Measurements from ENCODE around the gene MOV10.

The MOV10 gene

GRCh38 chr1:112692681-112693080, 18.2 kb downstream of the MOV10 start:
- Mint-ChIP-seq H3K4me3 (no peak overlapping the region), H3K36me3 (ENCODE audit: low read depth) (peaks cover 54% of the 10 kb centered on the region), H3K4me1 (peaks cover 17% of the 10 kb centered on the region), H3K9me3 (no peaks in the 10 kb centered on the region), H3K27ac (peak overlapping the region; percentile 68), H3K27me3 (ENCODE audit: low read depth, poor library complexity) (peaks cover 2% of the 10 kb centered on the region)
- no peak for DNase-seq
- TF ChIP-seq CTCF (IDR thresholded peaks at IDR 0.05), result no peak

GRCh38 chr1:112693821-112694220, 19.4 kb downstream of the MOV10 start:
- Mint-ChIP-seq H3K4me3 (no peak overlapping the region), H3K27me3 (ENCODE audit: low read depth, poor library complexity) (peaks cover 4% of the 10 kb centered on the region), H3K27ac (no peak overlapping the region), H3K36me3 (ENCODE audit: low read depth) (peaks cover 55% of the 10 kb centered on the region), H3K9me3 (no peaks in the 10 kb centered on the region), H3K4me1 (peaks cover 15% of the 10 kb centered on the region)
- no peak for DNase-seq
- no peak for TF ChIP-seq CTCF (IDR thresholded peaks at IDR 0.05)

GRCh38 chr1:112694363-112694929, 20.0 kb downstream of the MOV10 start:
- H3K27ac Mint-ChIP-seq, result no peak overlapping the region
- no peak for TF ChIP-seq CTCF (IDR thresholded peaks at IDR 0.05)
- DNase-seq, result no peak

GRCh38 chr1:112695276-112695675, 20.8 kb downstream of the MOV10 start:
- Mint-ChIP-seq H3K27ac (peak overlapping the region; percentile 39), H3K4me3 (no peak overlapping the region), H3K4me1 (peaks cover 25% of the 10 kb centered on the region), H3K36me3 (ENCODE audit: low read depth) (peaks cover 57% of the 10 kb centered on the region), H3K27me3 (ENCODE audit: low read depth, poor library complexity) (peaks cover 4% of the 10 kb centered on the region), H3K9me3 (no peaks in the 10 kb centered on the region)
- DNase-seq, result no peak
- TF ChIP-seq CTCF (IDR thresholded peaks at IDR 0.05), result no peak

More at GRCh38 chr1:112694363-112694929, 20.0 kb downstream of the MOV10 start:
- H3K4me3 Mint-ChIP-seq, result no peak overlapping the region
- H3K9me3 Mint-ChIP-seq, result no peaks in the 10 kb centered on the region
- peaks cover 57% of the 10 kb centered on the region for H3K36me3 Mint-ChIP-seq (ENCODE audit: low read depth)
- peaks cover 17% of the 10 kb centered on the region for H3K4me1 Mint-ChIP-seq
- peaks cover 4% of the 10 kb centered on the region for H3K27me3 Mint-ChIP-seq (ENCODE audit: low read depth, poor library complexity)

- no peaks in the 10 kb centered on the region for H3K9me3 Mint-ChIP-seq
- no peak overlapping the region for H3K4me3 Mint-ChIP-seq
- peaks cover 40% of the 10 kb centered on the region for H3K4me1 Mint-ChIP-seq
- H3K27me3 Mint-ChIP-seq (ENCODE audit: low read depth, poor library complexity), result peaks cover 4% of the 10 kb centered on the region
- H3K27ac Mint-ChIP-seq, result no peak overlapping the region
- no peak for TF ChIP-seq CTCF (IDR thresholded peaks at IDR 0.05)
- DNase-seq, result no peak
- peaks cover 54% of the 10 kb centered on the region for H3K36me3 Mint-ChIP-seq (ENCODE audit: low read depth)
Observed at GRCh38 chr1:112696578-112697314, 22.3 kb downstream of the MOV10 start.

GRCh38 chr1:112697781-112698201, 23.3 kb downstream of the MOV10 start:
- Mint-ChIP-seq H3K9me3 (no peaks in the 10 kb centered on the region), H3K4me1 (peaks cover 50% of the 10 kb centered on the region), H3K27me3 (ENCODE audit: low read depth, poor library complexity) (peaks cover 4% of the 10 kb centered on the region), H3K36me3 (ENCODE audit: low read depth) (peaks cover 54% of the 10 kb centered on the region), H3K4me3 (no peak overlapping the region), H3K27ac (no peak overlapping the region)
- TF ChIP-seq CTCF (IDR thresholded peaks at IDR 0.05), result no peak
- no peak for DNase-seq

Measured in nephron progenitor cell (in vitro differentiated cells).